ENCODE measurements around the gene ZNF722.
A peak's percentile ranks its signal among the peaks of the same experiment; 100 is the strongest.
"Not testable (repeated sequence)": the region's sequence is repeated elsewhere in the genome, so short reads cannot be mapped to it uniquely, and the experiment has no call there.

The ZNF722 gene

DNA sequence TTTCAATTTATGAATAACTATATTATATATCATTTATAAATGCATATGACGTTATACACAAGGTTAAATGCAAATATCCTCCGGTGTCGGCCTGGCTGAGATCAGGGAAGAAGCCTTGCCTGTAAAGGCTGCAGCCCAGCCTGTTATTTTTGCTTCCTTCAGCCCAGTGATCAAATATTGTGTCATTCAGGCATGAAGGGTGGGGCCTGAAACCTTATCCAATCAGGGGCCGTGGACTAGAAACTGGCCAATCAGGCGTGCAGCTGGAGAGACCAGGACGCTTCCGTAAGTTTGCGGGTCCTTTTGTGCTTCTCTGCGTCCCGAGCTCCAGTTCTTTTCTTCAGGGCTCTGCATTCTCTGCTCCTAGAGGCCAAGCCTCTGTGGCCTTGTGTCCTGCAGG lies at the start of gene ZNF722:
ZNF722 (plus strand) TSS at position 301 of the 400 bp plus-strand sequence. CDS start 113 bp downstream, outside the sequence.
- DNase-seq, result no peak

DNA sequence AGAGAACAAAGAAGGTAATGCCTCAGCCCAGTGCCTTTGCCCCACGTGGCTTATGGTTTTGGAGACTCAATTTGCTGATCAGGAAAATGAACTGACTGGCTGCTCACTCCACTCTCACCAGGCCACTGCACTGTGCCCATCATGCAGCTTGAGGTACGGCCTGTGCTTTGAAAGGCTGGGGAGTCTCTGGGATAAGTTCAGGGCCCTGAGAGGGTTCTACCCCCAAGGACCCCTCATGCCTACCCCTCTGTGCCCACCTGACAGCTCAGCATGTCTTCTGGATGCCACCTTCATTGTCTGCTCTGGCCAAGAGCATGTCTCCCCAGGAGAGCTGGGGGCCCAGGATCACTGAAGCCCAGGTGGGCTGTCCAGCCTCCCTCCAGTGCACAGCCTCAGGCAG lies 45.5 kb upstream of the ZNF722 start:
- DNase-seq, result no peak

DNA sequence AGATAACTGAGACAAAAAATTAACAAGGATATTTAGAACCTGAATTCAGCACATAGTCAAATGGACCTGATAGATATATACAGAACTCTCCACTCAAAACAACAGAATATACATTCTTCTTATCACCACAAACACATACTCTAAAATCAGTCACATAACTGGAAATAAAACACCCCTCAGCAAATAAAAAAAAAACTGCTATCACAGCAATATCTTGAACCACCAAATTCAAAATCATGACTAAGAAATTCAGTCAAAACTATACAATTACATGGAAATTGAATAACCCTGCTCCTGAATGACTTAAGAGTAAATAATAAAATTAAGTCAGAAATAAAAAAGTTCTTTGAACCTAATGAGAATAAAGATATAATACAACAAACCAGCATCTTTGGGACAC lies 30.0 kb upstream of the ZNF722 start:
- no peak for DNase-seq

GRCh38 chr7:64015496-64015895 lies 16.8 kb downstream of the ZNF722 start:
- DNase-seq, result not testable (repeated sequence)

DNA sequence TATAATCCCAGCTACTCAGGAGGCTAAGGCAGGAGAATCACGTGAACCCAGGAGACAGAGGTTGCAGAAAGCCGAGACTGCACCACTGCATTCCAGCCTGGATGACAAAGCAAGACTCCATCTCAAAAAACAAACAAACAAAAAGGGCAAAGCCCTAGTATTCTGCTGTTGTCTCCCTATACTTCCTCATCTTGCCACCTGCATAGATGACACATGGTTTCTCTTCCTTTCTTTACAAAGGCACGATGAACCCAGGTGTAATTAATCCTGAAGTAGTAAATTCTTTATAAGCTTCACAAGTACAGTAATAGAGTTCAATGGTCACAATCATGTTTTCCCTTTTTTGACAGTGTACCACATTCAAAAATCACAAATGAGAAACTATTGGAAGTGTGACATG lies 36.7 kb downstream of the ZNF722 start:
- DNase-seq, result no peak

GRCh38 chr7:64037095-64037494 lies 38.4 kb downstream of the ZNF722 start:
- no peak for DNase-seq

DNA sequence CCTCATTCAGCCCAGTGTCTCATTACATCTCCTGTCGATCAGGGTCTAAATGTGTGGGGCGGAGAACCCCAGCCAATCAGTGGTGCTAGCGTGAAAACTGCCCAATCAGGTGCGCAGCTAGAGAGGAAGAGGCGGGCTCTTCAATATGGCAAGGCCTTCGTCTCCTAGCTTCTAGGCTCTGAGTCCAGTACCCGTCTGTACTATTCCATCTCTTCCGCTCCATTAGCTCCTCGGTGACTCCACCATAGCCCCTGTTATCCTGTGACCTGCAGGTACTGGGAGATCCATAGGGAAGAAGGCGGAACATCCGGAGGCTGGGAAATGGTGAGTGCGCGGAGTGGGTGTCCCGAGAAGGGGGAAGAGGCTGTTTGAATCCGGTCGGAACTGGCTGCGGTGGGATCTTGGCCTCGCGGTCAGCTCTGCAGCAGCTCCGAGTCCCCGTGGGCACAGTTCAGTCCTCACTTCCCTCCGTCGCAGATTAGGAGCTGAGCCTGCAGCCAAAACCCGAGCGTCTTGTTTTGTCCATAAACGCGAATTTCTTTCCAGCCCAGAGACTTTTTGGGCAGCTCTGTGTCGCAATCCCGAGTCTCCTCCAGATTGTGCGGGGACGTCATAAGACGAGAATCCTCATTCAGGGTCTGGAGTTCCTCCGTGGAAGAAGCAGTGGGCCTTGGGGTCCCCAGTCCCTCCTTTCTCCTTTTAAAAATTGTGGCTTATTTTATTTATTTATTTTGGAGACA lies 46.8 kb downstream of the ZNF722 start, which contains the start of gene ZNF727:
ZNF727 (plus strand) TSS at position 134 of the 740 bp plus-strand sequence; CDS start at position 322, 188 bp downstream.
- DNase-seq, result peak; percentile 58

- no peak for DNase-seq
Measured at GRCh38 chr7:64046041-64046389, 47.4 kb downstream of the ZNF722 start.
